Glomerular endothelial cell (primary cell): Measurements from ENCODE around the gene CACNA1C. TPM values are rescaled to one million over a fixed set of nuclear protein-coding genes. Genes with fewer than 3 reads are reported as not detected.
A peak's percentile ranks its signal among the peaks of the same experiment; 100 is the strongest.

Source experiments
- DNase-seq: peaks from one replicate; pipeline ENCODE4 v3.0.0-alpha.2; 2011; ENCODE audit warnings: low read depth, low spot score; ENCODE audit errors: extremely low read depth
- total RNA-seq: library from RNA; depleted of rRNA; stranded (reverse); fragments of >200 nt; gene quantifications from 2 replicates; pipeline ENCODE4 v1.2.3, GENCODE V29; 2015

The CACNA1C gene
- total RNA-seq, 1 donor from 2014 or later = 0.47 TPM

DNA sequence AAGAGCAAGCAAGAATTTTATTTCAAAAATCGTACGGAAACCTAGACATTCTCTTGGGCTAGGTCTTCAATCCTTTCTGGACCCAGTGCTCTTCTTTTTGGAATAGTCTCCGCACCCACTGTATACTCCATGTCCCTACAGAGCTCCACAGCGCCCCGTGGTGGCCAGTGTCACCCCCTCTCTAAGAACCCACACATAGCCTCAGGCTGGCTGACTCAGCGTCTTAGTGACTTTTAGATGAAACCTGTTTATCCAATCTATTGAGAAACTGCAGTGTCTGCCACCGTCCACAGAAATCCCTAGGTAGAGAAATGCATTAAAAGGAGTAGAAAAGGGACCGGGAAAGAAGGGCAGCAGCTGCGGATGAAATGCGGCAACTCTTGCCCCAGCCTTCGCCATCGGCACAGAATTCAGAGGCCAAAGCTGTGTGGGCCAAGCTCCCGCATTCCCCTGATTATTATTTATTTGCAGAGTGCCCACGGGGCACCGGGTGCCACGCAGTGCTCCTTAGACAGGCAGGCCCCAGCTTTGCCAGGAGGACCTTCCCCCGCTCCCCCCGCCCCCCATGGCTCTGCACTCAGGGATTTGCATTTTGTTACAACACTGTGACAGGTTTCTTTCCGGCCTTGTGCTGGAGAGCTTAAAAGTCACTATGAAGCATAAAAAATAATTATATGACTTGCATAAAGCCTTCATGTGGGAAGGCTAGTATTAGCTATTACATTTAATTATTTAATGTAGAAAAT lies 571.9 kb downstream of the CACNA1C start:
- DNase-seq = no peak

GRCh38 chr12:2625289-2625612 lies 572.5 kb downstream of the CACNA1C start:
- DNase-seq = no peak

DNA sequence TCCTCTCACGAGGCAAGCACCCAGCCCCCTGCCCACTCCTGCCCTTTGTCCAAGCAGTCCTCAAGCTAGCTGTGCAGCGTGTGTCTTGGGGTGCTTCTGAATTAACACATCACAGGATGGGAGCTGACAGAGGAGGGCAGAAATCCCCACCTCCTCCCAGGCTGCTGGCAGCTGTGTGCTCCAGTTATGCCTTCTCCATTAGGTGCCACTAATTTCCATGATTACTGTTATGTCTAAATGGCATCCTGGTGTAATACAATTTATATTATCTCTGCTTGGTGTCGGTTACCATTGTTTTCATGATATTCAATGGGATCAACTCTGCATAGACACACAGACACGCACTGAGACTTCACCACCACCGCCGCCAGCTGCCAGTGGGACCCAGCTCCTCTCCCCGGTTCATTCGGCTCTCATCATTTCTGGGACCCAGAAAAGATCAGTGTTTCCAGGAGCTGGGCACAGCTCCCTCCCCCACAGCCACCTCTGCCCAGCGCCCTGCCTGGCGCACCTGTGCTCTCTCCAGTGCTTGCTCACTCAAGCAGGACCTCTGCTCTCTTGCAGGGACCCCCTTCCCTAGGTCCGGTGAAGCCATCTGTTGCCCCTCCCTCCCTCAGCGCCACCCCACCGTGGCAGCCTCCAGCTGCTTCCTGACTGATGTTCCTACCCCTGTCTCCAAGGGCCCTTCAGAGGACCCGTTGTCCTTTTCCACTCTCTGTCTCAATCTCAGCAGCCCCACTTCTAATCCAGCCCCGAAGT lies 574.5 kb downstream of the CACNA1C start:
- DNase-seq = no peak

- DNase-seq = no peak
Observed at GRCh38 chr12:2627835-2628191, 575.0 kb downstream of the CACNA1C start.

DNA sequence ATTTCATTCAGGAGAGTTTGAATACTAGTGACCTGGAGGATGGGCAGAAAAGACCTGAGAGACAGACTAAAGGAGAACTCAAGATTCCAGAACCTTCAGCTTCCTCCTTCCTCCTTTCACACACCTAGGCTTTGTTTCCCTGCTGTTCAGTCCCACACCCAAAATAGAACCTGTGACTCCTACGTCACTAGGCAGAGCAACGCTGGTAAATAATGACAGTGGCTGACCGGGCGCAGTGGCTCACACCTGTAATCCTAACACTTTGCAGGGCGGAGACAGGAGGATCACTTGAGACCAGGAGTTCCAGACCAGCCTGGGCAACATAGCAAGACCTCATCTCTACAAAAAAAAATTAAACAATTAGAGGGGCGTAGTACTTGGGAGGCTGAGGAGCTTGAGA lies 575.6 kb downstream of the CACNA1C start:
- DNase-seq = no peak

DNA sequence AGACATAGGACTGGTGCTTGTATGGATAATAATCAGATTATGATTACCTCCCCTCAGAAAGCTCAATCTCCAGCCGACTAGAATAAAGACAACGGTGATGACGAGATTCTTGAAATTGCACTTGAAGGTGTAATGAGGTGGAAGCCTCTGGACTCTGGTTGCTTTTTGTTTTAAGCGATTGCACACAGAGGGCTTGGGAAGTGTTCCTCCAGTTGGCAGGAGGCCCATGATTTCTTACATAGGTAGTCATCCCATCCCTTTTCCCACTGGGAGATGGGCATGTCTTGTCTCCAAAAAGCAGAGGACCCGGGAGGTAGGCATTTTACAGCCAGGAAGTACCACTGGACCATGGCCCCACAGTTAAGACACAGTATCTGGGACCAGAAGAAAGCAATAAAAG lies 576.3 kb downstream of the CACNA1C start:
- DNase-seq = no peak

DNA sequence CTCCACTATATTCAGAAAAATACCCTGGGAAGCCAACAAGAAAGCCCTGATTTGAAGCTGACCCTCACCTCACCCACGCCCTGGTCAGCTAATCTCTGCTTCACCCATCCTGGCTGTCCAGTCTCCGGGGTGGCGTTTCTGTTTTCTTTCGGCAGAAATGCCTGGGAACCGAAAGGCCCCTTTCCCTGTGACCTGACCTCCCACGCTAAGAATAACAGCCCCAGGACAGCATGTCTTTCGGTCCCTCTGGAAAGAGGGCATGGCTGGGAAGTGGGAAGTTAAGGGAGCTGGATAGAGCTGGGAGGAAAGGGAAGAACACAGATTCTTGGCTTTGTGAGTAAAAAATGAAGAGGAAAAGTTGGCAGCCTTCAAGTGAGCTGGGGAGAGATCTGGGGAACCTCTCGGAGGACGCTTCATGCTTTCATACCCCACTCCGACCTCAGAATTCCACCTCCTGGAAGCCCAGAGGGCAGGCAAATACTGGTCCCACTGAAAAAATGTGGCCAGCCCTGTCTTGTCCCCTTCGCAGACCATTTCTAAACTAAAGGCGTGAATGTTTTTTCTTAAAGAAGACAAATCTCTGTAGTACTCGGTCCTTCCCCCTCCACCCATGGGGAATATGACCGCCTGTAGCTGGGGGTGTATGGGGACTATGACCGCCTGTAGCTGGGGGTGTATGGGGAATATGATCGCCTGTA lies 579.0 kb downstream of the CACNA1C start:
- DNase-seq = no peak

- no peak for DNase-seq
Observed at GRCh38 chr12:2633176-2633824, 580.5 kb downstream of the CACNA1C start.

GRCh38 chr12:2633825-2634200 lies 581.0 kb downstream of the CACNA1C start:
- DNase-seq = no peak

GRCh38 chr12:2634471-2634870 lies 581.7 kb downstream of the CACNA1C start:
- DNase-seq = no peak

DNA sequence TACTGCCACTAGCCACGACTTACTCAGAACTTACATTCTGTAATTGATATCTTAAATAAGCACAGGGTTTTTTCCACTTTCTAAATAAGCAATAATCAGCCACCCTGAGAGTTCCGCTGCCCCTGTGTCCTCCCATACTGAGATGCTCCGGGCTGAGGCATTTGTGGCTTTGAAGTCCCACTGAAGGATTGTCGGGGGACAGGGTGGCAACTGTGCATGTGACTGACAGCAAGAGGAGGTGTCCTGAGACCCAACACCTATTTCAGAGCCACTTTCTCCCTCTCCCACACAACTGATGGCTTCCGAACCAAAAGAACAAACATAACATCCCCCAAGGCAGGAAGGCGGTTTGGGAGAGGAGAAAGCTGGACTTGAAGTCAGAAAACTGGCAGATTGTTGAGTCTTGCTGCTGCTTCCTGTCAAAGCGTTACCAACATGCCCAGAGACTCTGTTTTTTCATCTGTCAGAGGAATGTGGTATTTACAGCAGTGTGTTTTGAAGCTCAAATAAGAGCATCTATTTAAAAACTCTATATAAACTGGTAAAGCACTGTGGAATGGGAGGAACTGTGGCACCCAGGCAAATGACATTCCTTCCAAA lies 584.1 kb downstream of the CACNA1C start:
- DNase-seq = no peak

DNA sequence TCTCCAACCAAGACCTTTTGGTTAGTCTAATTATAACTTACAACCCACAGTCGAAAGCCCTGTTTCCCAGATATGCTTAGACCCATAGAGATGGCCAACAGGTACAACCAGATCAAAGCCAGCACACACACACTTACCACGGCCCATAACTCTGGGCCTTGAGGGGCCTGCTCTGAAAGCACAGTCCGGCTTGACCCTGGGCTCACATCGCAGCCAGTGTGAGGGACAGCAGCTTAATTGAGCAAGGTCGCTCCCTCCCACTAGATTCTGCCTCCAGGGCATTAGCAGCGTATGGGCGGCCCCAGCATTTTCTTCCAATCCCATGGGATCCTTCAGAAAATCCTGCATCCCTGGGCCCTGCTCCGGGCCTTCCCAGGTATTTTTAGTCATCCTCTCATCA lies 584.6 kb downstream of the CACNA1C start:
- DNase-seq = no peak

- no peak for DNase-seq
Observed at GRCh38 chr12:2638273-2639019, 585.7 kb downstream of the CACNA1C start.

- DNase-seq = no peak
Observed at GRCh38 chr12:2639020-2639298, 586.2 kb downstream of the CACNA1C start.

- DNase-seq = no peak
Observed at GRCh38 chr12:2640281-2640680, 587.5 kb downstream of the CACNA1C start.

DNA sequence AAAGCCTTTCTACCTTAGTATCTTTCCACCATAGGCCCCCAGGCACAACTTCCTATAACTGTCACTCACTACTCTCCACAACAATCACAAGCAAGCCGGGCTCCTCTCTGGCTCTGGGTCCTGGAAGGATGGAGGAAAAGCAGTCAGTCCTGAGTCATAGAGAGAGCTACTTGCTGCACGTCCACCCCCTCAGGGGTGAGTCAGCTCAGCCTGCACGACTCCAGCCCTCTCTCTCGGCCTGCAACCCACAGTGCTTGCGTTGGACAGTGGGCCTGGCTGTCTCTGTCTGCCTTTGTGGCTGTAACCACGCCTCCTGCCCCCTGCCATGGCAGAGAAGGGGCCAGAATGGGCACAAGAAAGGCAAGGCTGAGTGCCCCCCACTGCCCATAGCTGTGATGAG lies 587.9 kb downstream of the CACNA1C start:
- DNase-seq = peak; percentile 80

GRCh38 chr12:2641207-2641606 lies 588.4 kb downstream of the CACNA1C start:
- DNase-seq = peak; percentile 29

DNA sequence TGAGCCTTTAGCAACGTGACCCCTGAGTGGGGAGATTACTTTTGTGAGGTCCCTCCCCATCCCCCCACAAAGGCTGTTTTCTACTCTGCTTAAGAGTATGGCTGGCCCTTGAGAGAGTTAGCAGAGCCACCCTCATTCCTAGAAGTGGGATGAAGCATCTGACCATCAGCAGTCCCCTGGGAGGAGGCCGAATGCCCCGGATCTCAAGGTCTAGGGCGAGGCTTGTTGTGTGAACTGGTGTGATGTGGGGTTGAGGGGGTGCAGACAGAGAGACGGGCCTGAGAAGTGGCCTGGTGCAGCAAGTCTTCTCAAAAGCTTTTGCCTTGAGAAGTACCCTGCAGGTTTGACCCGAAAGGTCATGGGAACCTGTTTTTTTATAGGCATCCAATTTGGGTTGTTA lies 589.0 kb downstream of the CACNA1C start:
- no peak for DNase-seq

DNA sequence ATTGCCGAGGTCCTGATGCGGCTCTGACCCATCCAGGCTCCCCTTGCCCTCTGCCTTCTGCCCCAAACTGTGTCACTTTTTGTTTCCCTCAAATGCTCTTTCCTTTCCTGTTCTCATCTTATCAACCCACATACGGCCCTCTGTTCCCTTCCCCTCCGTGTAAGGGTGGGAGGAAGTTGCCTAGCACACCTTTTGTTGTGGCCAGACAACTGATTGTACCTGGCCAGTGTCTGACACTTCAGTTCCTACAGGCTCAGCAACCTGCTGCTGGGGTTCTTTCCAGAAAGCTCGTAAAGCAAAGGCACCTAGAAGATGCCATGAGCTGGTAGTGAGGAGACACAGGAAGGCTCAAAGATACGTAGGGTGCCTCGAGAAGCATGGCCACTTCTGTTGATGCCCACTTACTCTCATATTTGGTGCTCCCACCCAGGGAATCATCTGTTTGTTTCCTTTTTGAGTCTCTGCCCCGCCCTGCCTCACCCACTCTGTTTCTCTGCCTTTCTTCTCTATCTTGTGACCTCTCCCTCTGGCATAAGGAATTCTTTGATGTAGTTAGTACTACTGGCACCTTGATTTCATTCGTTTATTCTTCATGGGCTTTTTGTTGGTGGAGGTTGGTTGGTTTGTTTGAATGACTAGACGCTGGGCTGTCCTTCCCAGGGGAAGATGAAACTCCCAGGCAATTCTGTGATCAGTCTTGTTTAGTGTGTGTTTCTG lies 589.5 kb downstream of the CACNA1C start:
- no peak for DNase-seq

DNA sequence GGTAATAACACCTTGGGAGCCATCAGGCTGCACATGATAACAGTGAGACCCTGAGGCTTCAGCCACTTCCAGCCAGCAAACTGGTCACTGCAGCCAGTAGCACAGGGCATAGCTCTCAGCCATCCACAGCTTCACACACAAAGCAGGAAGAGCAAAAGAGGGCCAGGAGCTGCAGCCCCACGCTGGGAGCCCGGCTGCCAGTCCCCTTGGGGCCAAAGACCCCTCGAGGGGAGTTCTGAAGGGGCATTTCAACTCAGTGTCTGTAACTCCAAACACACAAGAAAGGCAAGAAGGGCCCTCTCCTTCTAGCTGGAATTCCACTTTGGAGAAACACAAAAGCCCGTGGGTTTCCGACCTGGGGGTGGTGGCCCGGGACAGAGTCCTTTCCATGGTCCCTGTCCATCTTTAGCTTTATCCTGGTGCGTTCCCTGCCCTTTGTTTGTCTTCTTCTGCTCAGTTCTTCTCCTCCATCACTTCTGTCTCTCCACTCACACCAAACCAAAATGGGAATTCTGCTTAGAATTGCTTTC lies 590.2 kb downstream of the CACNA1C start:
- no peak for DNase-seq
